ENCODE data around the gene GPM6B.

The GPM6B gene

GRCh38 chrX:13824746-13825145 lies 7.9 kb upstream of the GPM6B start:
- DNase-seq, result no peak

- no peak for DNase-seq
Measured at GRCh38 chrX:13821738-13822137, 4.8 kb upstream of the GPM6B start.

- DNase-seq, result no peak
Measured at GRCh38 chrX:13816176-13816575, 717 bp downstream of the GPM6B start.

GRCh38 chrX:13815664-13816063 lies 1.2 kb downstream of the GPM6B start:
- no peak for DNase-seq

GRCh38 chrX:13808865-13809264 lies 8.0 kb downstream of the GPM6B start:
- no peak for DNase-seq

GRCh38 chrX:13808293-13808692 lies 8.6 kb downstream of the GPM6B start:
- peak; percentile 62 for DNase-seq

- DNase-seq, result no peak
Measured at GRCh38 chrX:13805241-13805640, 11.7 kb downstream of the GPM6B start.

GRCh38 chrX:13803116-13803515 lies 13.8 kb downstream of the GPM6B start:
- no peak for DNase-seq

- DNase-seq, result no peak
Measured at GRCh38 chrX:13798184-13798583, 18.7 kb downstream of the GPM6B start.

- no peak for DNase-seq
Measured at GRCh38 chrX:13797512-13797911, 19.4 kb downstream of the GPM6B start.

- DNase-seq, result no peak
Measured at GRCh38 chrX:13794417-13794816, 22.5 kb downstream of the GPM6B start.

- no peak for DNase-seq
Measured at GRCh38 chrX:13793897-13794296, 23.0 kb downstream of the GPM6B start.

GRCh38 chrX:13791559-13791958 lies 25.3 kb downstream of the GPM6B start:
- DNase-seq, result no peak

GRCh38 chrX:13791145-13791544 lies 25.7 kb downstream of the GPM6B start:
- no peak for DNase-seq

- no peak for DNase-seq
Measured at GRCh38 chrX:13790206-13791131, 26.4 kb downstream of the GPM6B start.

- DNase-seq, result no peak
Measured at GRCh38 chrX:13786048-13786447, 30.8 kb downstream of the GPM6B start.

GRCh38 chrX:13780868-13781427 lies 35.9 kb downstream of the GPM6B start:
- DNase-seq, result no peak

- DNase-seq, result no peak
Measured at GRCh38 chrX:13778916-13779315, 38.0 kb downstream of the GPM6B start.

GRCh38 chrX:13776387-13776786 lies 40.5 kb downstream of the GPM6B start:
- no peak for DNase-seq

GRCh38 chrX:13775837-13776236 lies 41.1 kb downstream of the GPM6B start:
- DNase-seq, result no peak

GRCh38 chrX:13774696-13775095 lies 42.2 kb downstream of the GPM6B start:
- DNase-seq, result no peak

- no peak for DNase-seq
Measured at GRCh38 chrX:13770013-13770535, 46.8 kb downstream of the GPM6B start.

GRCh38 chrX:13768939-13769338 lies 48.0 kb downstream of the GPM6B start:
- no peak for DNase-seq

- no peak for DNase-seq
Measured at GRCh38 chrX:13764765-13765164, 52.1 kb downstream of the GPM6B start.

Measured in NCI-H2171 (cell line).